WTC11 (cell line): ENCODE data around the gene HOXB3. TPM values are rescaled to one million over a fixed set of nuclear protein-coding genes. Genes with fewer than 3 reads are reported as not detected.

ENCODE experiments used
- ATAC-seq: fragments of 200-7000 bp; cut with Tn5 transposase; 2 replicates; pipeline ENCODE4 v1.10.0; 2021; ENCODE audit warnings: mild to moderate bottlenecking, moderate library complexity
- CTCF ChIA-PET: fragments of 300-600 bp; sonication (Branson Sonifier 250); formaldehyde crosslinking; loops from one replicate; lab custom pipeline; 2021; ENCODE audit warnings: antibody characterized with exemption; lab: Charles Lee
- POLR2A ChIA-PET: fragments of 350-600 bp; sonication (Branson Sonifier 250); formaldehyde crosslinking; loops from one replicate; lab custom pipeline; 2021; ENCODE audit warnings: antibody characterized with exemption; lab: Charles Lee
- DNase-seq: peaks from one replicate; pipeline ENCODE4 v3.0.0; 2021; ENCODE audit warnings: low spot score
- H3K27ac Mint-ChIP-seq: 2 replicates; pipeline ENCODE4 v1.8.0; 2021; ENCODE audit warnings: mixed read lengths
- H3K27me3 Mint-ChIP-seq: 2 replicates; pipeline ENCODE4 v1.8.0; 2021; ENCODE audit warnings: low read depth, mild to moderate bottlenecking, moderate library complexity, mixed read lengths
- H3K36me3 Mint-ChIP-seq: 2 replicates; pipeline ENCODE4 v1.8.0; 2021; ENCODE audit warnings: mixed read lengths
- H3K4me1 Mint-ChIP-seq: 2 replicates; pipeline ENCODE4 v1.8.0; 2022; ENCODE audit warnings: mixed read lengths
- H3K4me3 Mint-ChIP-seq: 2 replicates; pipeline ENCODE4 v1.8.0; 2021; ENCODE audit warnings: mild to moderate bottlenecking, moderate library complexity, mixed read lengths
- H3K9me3 Mint-ChIP-seq: 2 replicates; pipeline ENCODE4 v1.8.0; 2021; ENCODE audit warnings: mixed read lengths
- AFF4 ChIP-seq: sonication (generic); formaldehyde crosslinking; IDR thresholded peaks from 2 replicates; pipeline ENCODE4 v1.8.1; 2023; ENCODE audit warnings: mild to moderate bottlenecking, missing genetic modification reagents, borderline replicate concordance
- FOXK1 ChIP-seq: sonication (generic); formaldehyde crosslinking; IDR thresholded peaks from 2 replicates; pipeline ENCODE4 v1.8.0; 2022; ENCODE audit warnings: mild to moderate bottlenecking, moderate library complexity, missing genetic modification reagents
- FOXP4 ChIP-seq: sonication (generic); formaldehyde crosslinking; IDR thresholded peaks from 2 replicates; pipeline ENCODE4 v1.8.0; 2022; ENCODE audit warnings: mild to moderate bottlenecking, missing genetic modification reagents
- GABPB1 ChIP-seq: sonication (generic); formaldehyde crosslinking; IDR thresholded peaks from 2 replicates; pipeline ENCODE4 v1.8.1; 2023; ENCODE audit warnings: mild to moderate bottlenecking, missing genetic modification reagents
- HMGXB4 ChIP-seq: sonication (generic); formaldehyde crosslinking; IDR thresholded peaks from 2 replicates; pipeline ENCODE4 v1.8.1; 2023; ENCODE audit warnings: mild to moderate bottlenecking, moderate library complexity, missing genetic modification reagents
- JUN ChIP-seq: sonication (generic); formaldehyde crosslinking; IDR thresholded peaks from 2 replicates; pipeline ENCODE4 v1.8.0; 2023; ENCODE audit warnings: mild to moderate bottlenecking, missing genetic modification reagents
- NR1H2 ChIP-seq: sonication (generic); formaldehyde crosslinking; IDR thresholded peaks from 2 replicates; pipeline ENCODE4 v1.9.0; 2021; ENCODE audit warnings: mild to moderate bottlenecking, moderate library complexity, missing genetic modification reagents
- PREB ChIP-seq: sonication (generic); formaldehyde crosslinking; IDR thresholded peaks from 2 replicates; pipeline ENCODE4 v1.8.1; 2022; ENCODE audit warnings: mild to moderate bottlenecking, missing genetic modification reagents, moderate library complexity, borderline replicate concordance
- SMAD3 ChIP-seq: sonication (generic); formaldehyde crosslinking; IDR thresholded peaks from 2 replicates; pipeline ENCODE4 v1.8.0; 2022; ENCODE audit warnings: missing genetic modification reagents, mild to moderate bottlenecking, borderline replicate concordance
- TCF7 ChIP-seq: sonication (generic); formaldehyde crosslinking; IDR thresholded peaks from 2 replicates; pipeline ENCODE4 v1.8.0; 2022; ENCODE audit warnings: mild to moderate bottlenecking, low read depth, missing genetic modification reagents, moderate library complexity
- TP53 ChIP-seq: sonication (generic); formaldehyde crosslinking; IDR thresholded peaks from 2 replicates; pipeline ENCODE4 v1.8.1; 2023; ENCODE audit warnings: mild to moderate bottlenecking, missing genetic modification reagents
- ZNF138 ChIP-seq: sonication (generic); formaldehyde crosslinking; conservative IDR thresholded peaks from 2 replicates; pipeline ENCODE4 v1.8.1; 2022; ENCODE audit warnings: mild to moderate bottlenecking, moderate library complexity, missing genetic modification reagents
- ZNF219 ChIP-seq: sonication (generic); formaldehyde crosslinking; IDR thresholded peaks from 2 replicates; pipeline ENCODE4 v1.8.0; 2023; ENCODE audit warnings: missing genetic modification reagents, mild to moderate bottlenecking, borderline replicate concordance
- ZNF232 ChIP-seq: sonication (generic); formaldehyde crosslinking; IDR thresholded peaks from 2 replicates; pipeline ENCODE4 v1.8.0; 2022; ENCODE audit warnings: mild to moderate bottlenecking, missing genetic modification reagents
- ZNF532 ChIP-seq: fragments of 250-450 bp; sonication (Bioruptor Pico); IDR thresholded peaks from 2 replicates; pipeline ENCODE4 v1.9.0; 2021; ENCODE audit warnings: mild to moderate bottlenecking, borderline replicate concordance
- ZNF671 ChIP-seq: fragments of 250-450 bp; sonication (Bioruptor Pico); IDR thresholded peaks from 2 replicates; pipeline ENCODE4 v1.8.0; 2021; ENCODE audit warnings: mild to moderate bottlenecking
- total RNA-seq: library from RNA; stranded (reverse); gene quantifications from 3 replicates; pipeline ENCODE4 v1.2.3, GENCODE V29; 2021
- TF ChIP-seq, protein P1 (sequence below): sonication (generic); formaldehyde crosslinking; IDR thresholded peaks from 2 replicates; pipeline ENCODE4 v1.8.0; 2023; ENCODE audit warnings: mild to moderate bottlenecking, missing genetic modification reagents
- TF ChIP-seq, protein P2 (sequence below): fragments of 200-600 bp; IDR thresholded peaks from 2 replicates; pipeline ENCODE4 v1.8.0; 2022; ENCODE audit warnings: antibody characterized with exemption

Gene HOXB3
- total RNA-seq, 1 experiment from 2014 or later, result 0.09 TPM

DNA sequence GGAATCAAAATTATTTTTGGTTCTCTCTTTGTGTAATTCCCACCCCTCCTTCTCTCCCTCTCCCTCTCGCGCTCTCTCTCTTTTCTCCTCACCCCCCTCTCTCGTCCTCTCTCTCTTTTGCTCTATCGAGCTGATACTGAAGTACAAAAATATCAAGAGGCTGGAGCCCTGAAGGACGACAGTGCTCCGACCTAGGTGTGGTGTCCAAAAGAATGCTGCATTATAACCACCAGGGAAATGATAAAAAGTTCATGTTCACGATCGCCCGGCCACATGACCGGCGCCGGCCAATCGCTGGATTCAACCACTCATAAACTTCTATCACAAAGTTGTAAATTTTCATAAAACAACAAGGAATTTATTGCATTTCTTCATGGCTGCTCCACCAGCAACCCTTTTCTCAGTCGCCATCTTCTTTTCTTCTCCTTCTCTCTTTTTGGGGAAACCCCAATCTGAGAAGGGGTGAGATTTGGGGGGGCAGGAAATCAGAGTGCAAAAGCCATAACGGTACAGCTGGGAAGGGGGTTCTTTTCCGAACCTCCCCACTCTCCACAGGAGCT, 14.8 kb upstream of the HOXB3 start, which contains the start of gene HOXB6:
HOXB6 (minus strand) TSS at position 217 of the 560 bp plus-strand sequence. CDS start 6,836 bp downstream, outside the sequence.
- Mint-ChIP-seq H3K4me1 (peaks cover 13% of the 10 kb centered on the region), H3K27ac (no peak within 1 kb of the TSS), H3K27me3 (peaks cover 100% of the 10 kb centered on the region; the same call in 1 of the 2 replicates), H3K36me3 (0 out of 2 replicates have a peak, but pooled peaks cover 5% of the 10 kb centered on the region), H3K9me3 (no peaks in the 10 kb centered on the region), H3K4me3 (no peak within 1 kb of the TSS; the same call in 1 of the 2 replicates)
- TF ChIP-seq ZNF532 (CRISPR knock-in tag), result no peak
- no peak for TF ChIP-seq NR1H2 (CRISPR knock-in tag)
- TF ChIP-seq HMGXB4, result no peak
- no peak for TF ChIP-seq SMAD3
- TF ChIP-seq TCF7 (CRISPR knock-in tag), result no peak
- TF ChIP-seq ZNF232 (CRISPR knock-in tag), result no peak
- TF ChIP-seq, protein P1, sequence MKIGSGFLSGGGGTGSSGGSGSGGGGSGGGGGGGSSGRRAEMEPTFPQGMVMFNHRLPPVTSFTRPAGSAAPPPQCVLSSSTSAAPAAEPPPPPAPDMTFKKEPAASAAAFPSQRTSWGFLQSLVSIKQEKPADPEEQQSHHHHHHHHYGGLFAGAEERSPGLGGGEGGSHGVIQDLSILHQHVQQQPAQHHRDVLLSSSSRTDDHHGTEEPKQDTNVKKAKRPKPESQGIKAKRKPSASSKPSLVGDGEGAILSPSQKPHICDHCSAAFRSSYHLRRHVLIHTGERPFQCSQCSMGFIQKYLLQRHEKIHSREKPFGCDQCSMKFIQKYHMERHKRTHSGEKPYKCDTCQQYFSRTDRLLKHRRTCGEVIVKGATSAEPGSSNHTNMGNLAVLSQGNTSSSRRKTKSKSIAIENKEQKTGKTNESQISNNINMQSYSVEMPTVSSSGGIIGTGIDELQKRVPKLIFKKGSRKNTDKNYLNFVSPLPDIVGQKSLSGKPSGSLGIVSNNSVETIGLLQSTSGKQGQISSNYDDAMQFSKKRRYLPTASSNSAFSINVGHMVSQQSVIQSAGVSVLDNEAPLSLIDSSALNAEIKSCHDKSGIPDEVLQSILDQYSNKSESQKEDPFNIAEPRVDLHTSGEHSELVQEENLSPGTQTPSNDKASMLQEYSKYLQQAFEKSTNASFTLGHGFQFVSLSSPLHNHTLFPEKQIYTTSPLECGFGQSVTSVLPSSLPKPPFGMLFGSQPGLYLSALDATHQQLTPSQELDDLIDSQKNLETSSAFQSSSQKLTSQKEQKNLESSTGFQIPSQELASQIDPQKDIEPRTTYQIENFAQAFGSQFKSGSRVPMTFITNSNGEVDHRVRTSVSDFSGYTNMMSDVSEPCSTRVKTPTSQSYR (CRISPR knock-in tag), result no peak
- TF ChIP-seq ZNF671 (CRISPR knock-in tag), result no peak
- no peak for TF ChIP-seq ZNF219 (CRISPR knock-in tag)
- no peak for TF ChIP-seq GABPB1
- TF ChIP-seq, protein P2, sequence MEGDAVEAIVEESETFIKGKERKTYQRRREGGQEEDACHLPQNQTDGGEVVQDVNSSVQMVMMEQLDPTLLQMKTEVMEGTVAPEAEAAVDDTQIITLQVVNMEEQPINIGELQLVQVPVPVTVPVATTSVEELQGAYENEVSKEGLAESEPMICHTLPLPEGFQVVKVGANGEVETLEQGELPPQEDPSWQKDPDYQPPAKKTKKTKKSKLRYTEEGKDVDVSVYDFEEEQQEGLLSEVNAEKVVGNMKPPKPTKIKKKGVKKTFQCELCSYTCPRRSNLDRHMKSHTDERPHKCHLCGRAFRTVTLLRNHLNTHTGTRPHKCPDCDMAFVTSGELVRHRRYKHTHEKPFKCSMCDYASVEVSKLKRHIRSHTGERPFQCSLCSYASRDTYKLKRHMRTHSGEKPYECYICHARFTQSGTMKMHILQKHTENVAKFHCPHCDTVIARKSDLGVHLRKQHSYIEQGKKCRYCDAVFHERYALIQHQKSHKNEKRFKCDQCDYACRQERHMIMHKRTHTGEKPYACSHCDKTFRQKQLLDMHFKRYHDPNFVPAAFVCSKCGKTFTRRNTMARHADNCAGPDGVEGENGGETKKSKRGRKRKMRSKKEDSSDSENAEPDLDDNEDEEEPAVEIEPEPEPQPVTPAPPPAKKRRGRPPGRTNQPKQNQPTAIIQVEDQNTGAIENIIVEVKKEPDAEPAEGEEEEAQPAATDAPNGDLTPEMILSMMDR, result no peak
- TF ChIP-seq ZNF138 (CRISPR knock-in tag), result no peak
- no peak for TF ChIP-seq TP53 (CRISPR knock-in tag)
- TF ChIP-seq FOXP4 (CRISPR knock-in tag), result no peak
- no peak for TF ChIP-seq AFF4 (CRISPR knock-in tag)
- TF ChIP-seq PREB (CRISPR knock-in tag), result no peak
- TF ChIP-seq FOXK1 (CRISPR knock-in tag), result no peak
- no peak for TF ChIP-seq JUN
- CTCF ChIA-PET, result interaction anchor here (0.6 to 2.5 kb wide), 5 partner anchors 8 to 1565 kb away, joined by 3 to 9 read pairs (median 4); no protein-coding TSS in a partner anchor
- ATAC-seq (no peak), DNase-seq (no peak)
- POLR2A ChIA-PET, result interaction anchor here (0.7 kb wide), 1 partner anchor 45 kb away, joined by 4 read pairs; no protein-coding TSS in a partner anchor
